H1 (cell line): ENCODE data around the gene ZNF248. TPM values are rescaled to one million over a fixed set of nuclear protein-coding genes. Genes with fewer than 3 reads are reported as not detected.

Experiments
- CTCF ChIA-PET: fragments of 300-600 bp; sonication (Branson Sonifier 250); formaldehyde crosslinking; loops from one replicate; lab custom pipeline; 2021; ENCODE audit not compliant: partially characterized antibody; lab: Charles Lee
- POLR2A ChIA-PET: fragments of 300-600 bp; sonication (Branson Sonifier 250); formaldehyde crosslinking; loops from one replicate; lab custom pipeline; 2021; ENCODE audit warnings: inconsistent platforms; ENCODE audit not compliant: partially characterized antibody; lab: Charles Lee
- DNase-seq, 2 experiments: peaks; one replicate each; pipeline versions ENCODE4 v3.0.0 to v3.0.0-alpha.2; 2010 to 2022; ENCODE audit warnings: low spot score in 2 of 2, low read depth in 1 of 2, mixed read lengths in 1 of 2
- FAIRE-seq: peaks from 2 replicates; lab custom pipeline; 2011; peaks lifted over from hg19 to GRCh38; lab: Jason Lieb, UNC
- H2AFZ ChIP-seq: 2 replicates; pipeline ENCODE4 v1.8.1; 2012; ENCODE audit warnings: low read length, inconsistent platforms
- H2AK5ac ChIP-seq: 2 replicates; pipeline ENCODE4 v1.6.1; 2013; ENCODE audit warnings: low read depth, low read length
- H2BK120ac ChIP-seq: replicated peaks from 2 replicates; pipeline ENCODE3; 2013; ENCODE audit warnings: low read depth, low read length, inconsistent platforms
- H2BK12ac ChIP-seq: 2 replicates; pipeline ENCODE4 v1.6.1; 2013; ENCODE audit warnings: low read depth, low read length
- H2BK15ac ChIP-seq: 2 replicates; pipeline ENCODE4 v1.6.1; 2013; ENCODE audit warnings: low read length
- H2BK20ac ChIP-seq: 2 replicates; pipeline ENCODE4 v1.6.1; 2013; ENCODE audit warnings: low read length
- H2BK5ac ChIP-seq: 2 replicates; pipeline ENCODE4 v1.6.1; 2013; ENCODE audit warnings: low read depth, low read length
- H3K14ac ChIP-seq: 2 replicates; pipeline ENCODE4 v1.6.1; 2013; ENCODE audit warnings: inconsistent platforms; ENCODE audit not compliant: insufficient read length
- H3K18ac ChIP-seq: 2 replicates; pipeline ENCODE4 v1.6.1; 2013; ENCODE audit warnings: low read length; ENCODE audit errors: extremely low read depth
- H3K23ac ChIP-seq: 2 replicates; pipeline ENCODE4 v1.6.1; 2013; ENCODE audit warnings: inconsistent platforms; ENCODE audit not compliant: insufficient read length
- H3K23me2 ChIP-seq: 2 replicates; pipeline ENCODE4 v1.6.1; 2013; ENCODE audit warnings: low read depth, low read length
- H3K27ac ChIP-seq: 2 replicates; pipeline ENCODE4 v1.6.1; 2011; ENCODE audit warnings: low read depth, low read length, inconsistent platforms
- H3K27me3 ChIP-seq, 4 experiments: replicated peaks in 1 of 4; 1 replicate in 1 of 4; 2 replicates in 3 of 4; pipeline versions ENCODE4 v1.6.1 to v1.8.1; 2011 to 2013; ENCODE audit warnings: low read length in 3 of 4, mild to moderate bottlenecking in 3 of 4, inconsistent platforms in 2 of 4, mixed read lengths in 2 of 4, moderate library complexity in 1 of 4; ENCODE audit not compliant: control insufficient read depth in 3 of 4, insufficient read depth in 3 of 4; ENCODE audit errors: extremely low read depth in 1 of 4
- H3K36me3 ChIP-seq, 4 experiments: 2 replicates each; pipeline versions ENCODE4 v1.6.1 to v1.8.1; 2011 to 2013; ENCODE audit warnings: mild to moderate bottlenecking in 4 of 4, low read length in 3 of 4, moderate library complexity in 2 of 4, control low read depth in 1 of 4, inconsistent platforms in 1 of 4; ENCODE audit not compliant: insufficient read depth in 4 of 4, control insufficient read depth in 2 of 4
- H3K4ac ChIP-seq: replicated peaks from 2 replicates; pipeline ENCODE3; 2013; ENCODE audit warnings: low read length, low read depth, mixed read lengths, inconsistent platforms; ENCODE audit not compliant: insufficient read length
- H3K4me1 ChIP-seq, 4 experiments: replicated peaks in 1 of 4; 1 replicate in 1 of 4; 2 replicates in 3 of 4; pipeline versions ENCODE4 v1.6.1 to v1.8.1; 2011 to 2013; ENCODE audit warnings: low read length in 3 of 4, inconsistent platforms in 2 of 4, mixed read lengths in 1 of 4; ENCODE audit not compliant: insufficient read depth in 4 of 4, control insufficient read depth in 3 of 4
- H3K4me2 ChIP-seq, 2 experiments: 2 replicates each; pipeline versions ENCODE4 v1.6.1 to v1.8.1; 2011 to 2013; ENCODE audit warnings: low read depth in 2 of 2, low read length in 2 of 2, control low read depth in 1 of 2, inconsistent platforms in 1 of 2, mild to moderate bottlenecking in 1 of 2; ENCODE audit not compliant: insufficient read depth in 1 of 2
- H3K4me3 ChIP-seq, 4 experiments: fragments of 200-600, 300-600 bp in 1 of 4; sonication (generic), shearing (Covaris generic), sonication (Bioruptor Twin) in 1 of 4; 2 replicates each; pipeline versions ENCODE4 v1.5.1 to v1.8.1; 2011 to 2016; ENCODE audit warnings: low read length in 4 of 4, low read depth in 3 of 4, control low read depth in 2 of 4, inconsistent platforms in 2 of 4, mild to moderate bottlenecking in 2 of 4, mixed read lengths in 1 of 4, moderate library complexity in 1 of 4; ENCODE audit not compliant: insufficient read depth in 2 of 4; ENCODE audit errors: extremely low read depth in 1 of 4
- H3K56ac ChIP-seq: replicated peaks from 2 replicates; pipeline ENCODE3; 2013; ENCODE audit warnings: low read depth, mild to moderate bottlenecking, mixed read lengths, low read length, inconsistent platforms; ENCODE audit not compliant: insufficient read length
- H3K79me1 ChIP-seq: 2 replicates; pipeline ENCODE4 v1.6.1; 2013; ENCODE audit warnings: low read depth, low read length, control low read depth
- H3K79me2 ChIP-seq, 2 experiments: 2 replicates each; pipeline versions ENCODE4 v1.6.1 to v1.8.1; 2012 to 2013; ENCODE audit warnings: low read length in 2 of 2, mild to moderate bottlenecking in 2 of 2, inconsistent platforms in 1 of 2; ENCODE audit not compliant: insufficient read depth in 2 of 2, control insufficient read depth in 1 of 2
- H3K9ac ChIP-seq, 4 experiments: replicated peaks in 1 of 4; 1 replicate in 1 of 4; 2 replicates in 3 of 4; pipeline versions ENCODE4 v1.6.1 to v1.8.1; 2011 to 2013; ENCODE audit warnings: low read depth in 3 of 4, low read length in 3 of 4, control low read depth in 2 of 4, mild to moderate bottlenecking in 2 of 4, moderate library complexity in 2 of 4, inconsistent platforms in 1 of 4; ENCODE audit errors: extremely low read depth in 1 of 4
- H3K9me3 ChIP-seq, 2 experiments: 2 replicates each; pipeline versions ENCODE4 v1.6.1 to v1.8.1; 2012 to 2013; ENCODE audit warnings: mild to moderate bottlenecking in 2 of 2, moderate library complexity in 2 of 2, control low read depth in 1 of 2, inconsistent platforms in 1 of 2, low read depth in 1 of 2, low read length in 1 of 2, mixed read lengths in 1 of 2; ENCODE audit not compliant: insufficient read depth in 2 of 2
- H4K20me1 ChIP-seq, 2 experiments: replicated peaks in 1 of 2; 2 replicates each; pipeline versions ENCODE3 to v1.8.1; 2011 to 2013; ENCODE audit warnings: inconsistent platforms in 2 of 2, low read length in 2 of 2, mild to moderate bottlenecking in 1 of 2; ENCODE audit not compliant: insufficient read depth in 2 of 2, control insufficient read depth in 1 of 2
- H4K5ac ChIP-seq: 2 replicates; pipeline ENCODE4 v1.6.1; 2013; ENCODE audit warnings: low read length, low read depth, mixed read lengths, inconsistent platforms; ENCODE audit not compliant: insufficient read length
- H4K8ac ChIP-seq: 2 replicates; pipeline ENCODE4 v1.8.0; 2013; ENCODE audit warnings: mild to moderate bottlenecking, moderate library complexity, low read length, inconsistent platforms; ENCODE audit not compliant: insufficient read depth; ENCODE audit errors: extremely low read depth
- H4K91ac ChIP-seq: replicated peaks from 2 replicates; pipeline ENCODE3; 2013; ENCODE audit warnings: low read length, mixed read lengths, inconsistent platforms; ENCODE audit not compliant: insufficient read length
- SP1 ChIP-seq: IDR thresholded peaks from 2 replicates; pipeline ENCODE4 v1.6.1; 2011; ENCODE audit warnings: low read depth, low read length
- SP4 ChIP-seq: IDR thresholded peaks from 2 replicates; pipeline ENCODE4 v1.6.1; 2012; ENCODE audit warnings: low read length, inconsistent platforms
- YY1 ChIP-seq: IDR thresholded peaks from 2 replicates; pipeline ENCODE4 v1.6.1; 2011; ENCODE audit warnings: low read depth, mild to moderate bottlenecking, low read length
- WGBS, 2 experiments: shearing (Covaris generic) in 1 of 2; methylation state at CpG; one replicate each; pipeline versions ENCODE4 v1.1.6 to v1.1.7; 2013 to 2015; ENCODE audit warnings: low lambda C conversion rate in 2 of 2, mixed read lengths in 2 of 2, inconsistent platforms in 1 of 2, low coverage in 1 of 2, missing lambda C conversion rate in 1 of 2; ENCODE audit not compliant: insufficient replicate concordance in 2 of 2, insufficient coverage in 1 of 2, insufficient read length in 1 of 2; ENCODE audit errors: extremely low coverage in 1 of 2, missing lambda C conversion rate in 1 of 2; 5-methylcytosine and 5-hydroxymethylcytosine counted together
- polyA plus RNA-seq, 7 experiments: library from polyadenylated mRNA; depleted of rRNA in 3 of 7; stranded (reverse) in 5 of 7; unstranded in 2 of 7; fragments of >200 nt in 5 of 7; fragments of 200-250 nt in 2 of 7; gene quantifications; 1 replicate in 5 of 7; 2 replicates in 1 of 7; 4 replicates in 1 of 7; pipeline versions ENCODE4 v1.2.1 to v1.2.3, GENCODE V29; 2011 to 2013; ENCODE audit warnings: missing spikeins in 2 of 7, mixed read lengths in 2 of 7
- total RNA-seq: library from RNA; stranded (reverse); fragmentation: NEBNext Ultra II Directional; extraction: Animal tissue kit (Norgen Biotek cat#: 25700); gene quantifications from 2 replicates; pipeline ENCODE4 v1.2.1, GENCODE V29; 2021
- TF ChIP-seq, protein P1 (sequence below): IDR thresholded peaks from 2 replicates; pipeline ENCODE4 v1.6.1; 2011; ENCODE audit warnings: low read length, improper control_type of control experiment

ZNF248 gene
- total and polyA plus RNA-seq, 2 of the 8 experiments (the other 6 are each of a cell fraction or from before 2014, with no cell fraction given), result 9.1 TPM; not detected in 1

DNA sequence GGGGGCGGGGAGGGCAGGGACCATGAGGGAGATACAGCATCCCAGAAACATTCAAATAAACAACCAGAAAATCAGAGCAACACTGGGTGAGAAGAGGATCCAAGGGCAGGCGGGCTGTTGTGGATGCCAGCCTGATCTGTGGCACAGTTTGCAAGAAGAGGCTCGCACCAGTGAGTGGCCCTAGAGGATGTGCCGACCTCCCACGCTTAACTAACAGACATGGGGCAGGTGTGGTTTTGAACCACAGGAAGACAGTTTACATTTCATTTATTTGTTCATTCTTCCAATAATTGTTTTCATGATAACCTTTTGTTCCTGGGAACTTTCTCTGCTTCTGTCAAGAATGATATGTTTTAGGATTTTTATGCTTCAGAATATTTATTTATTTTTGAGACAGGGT lies 115.6 kb downstream of the ZNF248 start:
- no peaks in the 10 kb centered on the region for H3K23me2 ChIP-seq
- H3K27me3 ChIP-seq, result no peaks in the 10 kb centered on the region
- H4K5ac ChIP-seq, result no peak overlapping the region
- no peaks in the 10 kb centered on the region for H3K79me1 ChIP-seq
- no peak overlapping the region for H3K9ac ChIP-seq
- no peak overlapping the region for H3K18ac ChIP-seq
- H3K4me3 ChIP-seq, result no peak overlapping the region
- H3K9me3 ChIP-seq, result peaks cover 70 to 96% of the 10 kb centered on the region in 2 experiments
- no peaks in the 10 kb centered on the region for H3K79me2 ChIP-seq
- H2AFZ ChIP-seq, result no peak overlapping the region
- 88% methylated on average over 5 of the region's 5 CpGs; no CpG with 5 or more reads in 1 of the 2 experiments for WGBS, 2 experiments
- H2BK120ac ChIP-seq, result no peak overlapping the region
- no peak overlapping the region for H2AK5ac ChIP-seq
- no peak overlapping the region for H2BK20ac ChIP-seq
- H4K8ac ChIP-seq, result no peak overlapping the region
- no peak overlapping the region for H4K91ac ChIP-seq
- H4K20me1 ChIP-seq, result no peaks in the 10 kb centered on the region
- H3K4ac ChIP-seq, result no peak overlapping the region
- DNase-seq, result no peak
- no peak overlapping the region for H2BK15ac ChIP-seq
- no peak for FAIRE-seq
- no peak overlapping the region for H2BK5ac ChIP-seq
- H3K4me1 ChIP-seq, result no peaks in the 10 kb centered on the region
- no peak overlapping the region for H3K56ac ChIP-seq
- no peak overlapping the region for H3K27ac ChIP-seq
- H3K4me2 ChIP-seq, result no peak overlapping the region
- no peak overlapping the region for H2BK12ac ChIP-seq
- POLR2A ChIA-PET, result no interaction called here
- CTCF ChIA-PET, result no interaction called here
- H3K23ac ChIP-seq, result no peak overlapping the region
- no peaks in the 10 kb centered on the region for H3K36me3 ChIP-seq
- no peak overlapping the region for H3K14ac ChIP-seq
- TF ChIP-seq SP1, result no peak
- TF ChIP-seq, protein P1, sequence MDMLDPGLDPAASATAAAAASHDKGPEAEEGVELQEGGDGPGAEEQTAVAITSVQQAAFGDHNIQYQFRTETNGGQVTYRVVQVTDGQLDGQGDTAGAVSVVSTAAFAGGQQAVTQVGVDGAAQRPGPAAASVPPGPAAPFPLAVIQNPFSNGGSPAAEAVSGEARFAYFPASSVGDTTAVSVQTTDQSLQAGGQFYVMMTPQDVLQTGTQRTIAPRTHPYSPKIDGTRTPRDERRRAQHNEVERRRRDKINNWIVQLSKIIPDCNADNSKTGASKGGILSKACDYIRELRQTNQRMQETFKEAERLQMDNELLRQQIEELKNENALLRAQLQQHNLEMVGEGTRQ, result no peak
- TF ChIP-seq YY1, result no peak
- TF ChIP-seq SP4, result no peak
